ENCODE measurements around the gene LRGUK. TPM values are rescaled to one million over a fixed set of nuclear protein-coding genes. Genes with fewer than 3 reads are reported as not detected.

Gene LRGUK
- polyA plus RNA-seq, 3 donors = 0.41 TPM; not detected in 2

GRCh38 chr7:134154581-134155130 lies 27.5 kb downstream of the LRGUK start:
- DNase-seq = no peak
- H3K36me3 ChIP-seq (replicated peaks in 1 of 2; ENCODE audit: control insufficient read depth in 1 of 2, insufficient read depth in 2 of 2, low read length in 2 of 2) = no peaks in the 10 kb centered on the region
- H3K27ac Mint-ChIP-seq = no peak overlapping the region
- peaks cover 0 to 9% (median 0%) of the 10 kb centered on the region in 3 donors for H3K27me3 Mint-ChIP-seq (ENCODE audit: low read depth in 3 of 3)
- H3K4me3 ChIP-seq (replicated peaks in 1 of 3; ENCODE audit: low read depth in 2 of 3, low read length in 3 of 3) = no peak overlapping the region
- no peaks in the 10 kb centered on the region for H3K79me2 ChIP-seq (ENCODE audit: insufficient read depth, low read length)
- no peaks in the 10 kb centered on the region for H3K27me3 ChIP-seq (ENCODE audit: control insufficient read depth in 2 of 2, insufficient read depth in 2 of 2, low read length in 2 of 2)
- H2AFZ ChIP-seq (ENCODE audit: insufficient read depth, low read depth, low read length, poor library complexity, severe bottlenecking) = no peak overlapping the region
- no peaks in the 10 kb centered on the region for H4K20me1 ChIP-seq (ENCODE audit: insufficient read depth, low read length)
- no CpG with 5 or more reads among the region's 2 CpGs for WGBS (ENCODE audit: insufficient coverage)
- intact Hi-C loops (cut with micrococcal nuclease) = no loop called here
- no peaks in the 10 kb centered on the region for H3K4me1 Mint-ChIP-seq
- H3K9ac ChIP-seq (ENCODE audit: insufficient read depth, low read length, poor library complexity, severe bottlenecking) = no peak overlapping the region
- no peaks in the 10 kb centered on the region for H3K4me1 ChIP-seq (ENCODE audit: control insufficient read depth in 1 of 2, insufficient read depth in 2 of 2, low read length in 2 of 2)
- no peaks in the 10 kb centered on the region for H3K36me3 Mint-ChIP-seq
- no peak overlapping the region for H3K27ac ChIP-seq (ENCODE audit: low read depth in 1 of 2, low read length in 2 of 2)
- no peaks in the 10 kb centered on the region for H3K9me3 ChIP-seq (replicated peaks in 1 of 2; ENCODE audit: control insufficient read depth in 1 of 2, insufficient read depth in 1 of 2, low read length in 2 of 2)
- H3K4me2 ChIP-seq (replicated peaks; ENCODE audit: extremely low read depth, low read length, poor library complexity, severe bottlenecking) = no peak overlapping the region
- peaks cover 0 to 2% (median 0%) of the 10 kb centered on the region in 7 donors for H3K9me3 Mint-ChIP-seq
- H3K4me3 Mint-ChIP-seq = no peak overlapping the region
- no peak for TF ChIP-seq CTCF (IDR thresholded peaks at IDR 0.05)

- DNase-seq = no peak
- Mint-ChIP-seq H3K4me1 (no peaks in the 10 kb centered on the region), H3K36me3 (no peaks in the 10 kb centered on the region), H3K27ac (no peak overlapping the region), H3K27me3 (ENCODE audit: low read depth in 3 of 3) (peaks cover 0 to 9% (median 0%) of the 10 kb centered on the region in 3 donors), H3K9me3 (no peaks in the 10 kb centered on the region), H3K4me3 (no peak overlapping the region)
- H3K4me1 ChIP-seq (ENCODE audit: control insufficient read depth in 1 of 2, insufficient read depth in 2 of 2, low read length in 2 of 2) = no peaks in the 10 kb centered on the region
- no peaks in the 10 kb centered on the region for H3K27me3 ChIP-seq (ENCODE audit: control insufficient read depth in 2 of 2, insufficient read depth in 2 of 2, low read length in 2 of 2)
- no peaks in the 10 kb centered on the region for H3K79me2 ChIP-seq (ENCODE audit: insufficient read depth, low read length)
- H4K20me1 ChIP-seq (ENCODE audit: insufficient read depth, low read length) = no peaks in the 10 kb centered on the region
- no peak for TF ChIP-seq CTCF (IDR thresholded peaks at IDR 0.05)
- no peak overlapping the region for H3K4me2 ChIP-seq (replicated peaks; ENCODE audit: extremely low read depth, low read length, poor library complexity, severe bottlenecking)
- no CpG with 5 or more reads among the region's 2 CpGs for WGBS (ENCODE audit: insufficient coverage)
- H3K9me3 ChIP-seq (replicated peaks in 1 of 2; ENCODE audit: control insufficient read depth in 1 of 2, insufficient read depth in 1 of 2, low read length in 2 of 2) = no peaks in the 10 kb centered on the region
- H2AFZ ChIP-seq (ENCODE audit: insufficient read depth, low read depth, low read length, poor library complexity, severe bottlenecking) = no peak overlapping the region
- intact Hi-C loops (cut with micrococcal nuclease) = no loop called here
- no peak overlapping the region for H3K4me3 ChIP-seq (replicated peaks in 1 of 3; ENCODE audit: low read depth in 2 of 3, low read length in 3 of 3)
- no peaks in the 10 kb centered on the region for H3K36me3 ChIP-seq (replicated peaks in 1 of 2; ENCODE audit: control insufficient read depth in 1 of 2, insufficient read depth in 2 of 2, low read length in 2 of 2)
- no peak overlapping the region for H3K9ac ChIP-seq (ENCODE audit: insufficient read depth, low read length, poor library complexity, severe bottlenecking)
- no peak overlapping the region for H3K27ac ChIP-seq (ENCODE audit: low read depth in 1 of 2, low read length in 2 of 2)
These were observed 28.1 kb downstream of the LRGUK start for GRCh38 chr7:134155206-134155605.

All from CD14-positive monocyte (primary cell).